Measurements from ENCODE around the gene PHF19.

PHF19 gene

GRCh38 chr9:120872791-120873502, 4.0 kb downstream of the PHF19 start:
- DNase-seq: no peak

GRCh38 chr9:120870206-120870605, 6.8 kb downstream of the PHF19 start:
- no peak for DNase-seq

GRCh38 chr9:120869726-120870125, 7.3 kb downstream of the PHF19 start:
- DNase-seq: no peak

GRCh38 chr9:120869360-120869687, 7.7 kb downstream of the PHF19 start:
- no peak for DNase-seq

- peak; percentile 98 for DNase-seq
These were observed 8.2 kb downstream of the PHF19 start for GRCh38 chr9:120868676-120869359.

- no peak for DNase-seq
These were observed 8.7 kb downstream of the PHF19 start for GRCh38 chr9:120868339-120868675.

- no peak for DNase-seq
These were observed 9.2 kb downstream of the PHF19 start for GRCh38 chr9:120867676-120868338.

GRCh38 chr9:120866651-120867050, 10.3 kb downstream of the PHF19 start:
- no peak for DNase-seq

GRCh38 chr9:120865809-120866208, 11.2 kb downstream of the PHF19 start:
- no peak for DNase-seq

- no peak for DNase-seq
These were observed 11.8 kb downstream of the PHF19 start for GRCh38 chr9:120865176-120865575.

GRCh38 chr9:120864719-120865118, 12.3 kb downstream of the PHF19 start:
- no peak for DNase-seq

- no peak for DNase-seq
These were observed 13.2 kb downstream of the PHF19 start for GRCh38 chr9:120863833-120864232.

GRCh38 chr9:120862452-120862851, 14.5 kb downstream of the PHF19 start:
- DNase-seq: no peak

- no peak for DNase-seq
These were observed 15.1 kb downstream of the PHF19 start for GRCh38 chr9:120861935-120862334.

- no peak for DNase-seq
These were observed 16.9 kb downstream of the PHF19 start for GRCh38 chr9:120860083-120860482.

- no peak for DNase-seq
These were observed 17.6 kb downstream of the PHF19 start for GRCh38 chr9:120859361-120859760.

GRCh38 chr9:120857902-120858301, 19.1 kb downstream of the PHF19 start:
- DNase-seq: no peak

GRCh38 chr9:120857481-120857880, 19.5 kb downstream of the PHF19 start:
- no peak for DNase-seq

- DNase-seq: no peak
These were observed 20.3 kb downstream of the PHF19 start for GRCh38 chr9:120856700-120857099.

- DNase-seq: no peak
These were observed 20.9 kb downstream of the PHF19 start for GRCh38 chr9:120855827-120856670.

GRCh38 chr9:120854596-120855327, 22.2 kb downstream of the PHF19 start:
- no peak for DNase-seq

GRCh38 chr9:120853198-120853597, 23.8 kb downstream of the PHF19 start:
- DNase-seq: no peak
